Measurements from ENCODE around the gene MT1A. TPM values are rescaled to one million over a fixed set of nuclear protein-coding genes. Genes with fewer than 3 reads are reported as not detected.

Gene MT1A
- total RNA-seq, 1 experiment from 2014 or later, result not detected

DNA sequence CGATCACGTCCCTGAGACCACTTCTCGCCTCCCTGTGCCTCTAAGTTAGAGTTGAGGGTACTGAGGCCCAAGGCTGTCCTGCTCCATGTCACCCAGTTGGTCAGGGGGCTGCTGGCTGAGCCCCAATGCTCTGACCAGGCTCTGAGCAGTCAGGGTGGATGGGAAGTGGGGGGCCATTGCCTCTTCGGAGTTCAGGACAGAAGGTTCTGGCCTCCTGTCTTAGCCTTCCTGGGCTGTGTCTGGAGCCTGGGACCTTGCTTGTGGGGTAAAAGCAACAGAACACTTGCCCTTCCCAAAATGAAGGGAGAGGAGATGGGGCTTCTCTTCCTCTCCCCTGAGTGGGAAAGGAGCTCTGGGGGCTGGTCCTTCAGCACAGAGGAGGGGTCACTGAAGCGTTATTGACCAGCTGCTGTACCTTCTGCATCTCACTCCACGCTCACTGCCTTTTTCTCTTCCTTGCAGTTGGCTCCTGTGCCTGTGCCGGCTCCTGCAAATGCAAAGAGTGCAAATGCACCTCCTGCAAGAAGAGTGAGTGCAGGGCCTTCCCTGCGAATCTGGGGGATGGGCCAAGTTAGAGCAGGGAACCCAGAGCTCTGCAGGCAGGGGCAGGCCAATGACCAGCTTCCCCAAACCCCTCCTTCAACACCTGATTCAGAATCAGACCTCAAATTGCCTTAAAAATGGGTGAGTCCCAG lies 44.4 kb downstream of the MT1A start:
- Histone ChIP-seq H3K27ac (peak overlapping the region; percentile 35), H3K36me3 (no peaks in the 10 kb centered on the region), H3K4me3 (peak overlapping the region; percentile 70), H3K27me3 (no peaks in the 10 kb centered on the region), H3K4me1 (peaks cover 8% of the 10 kb centered on the region), H3K9me3 (replicated peaks) (no peaks in the 10 kb centered on the region)
- no peak for DNase-seq

GRCh38 chr16:56683424-56684172 lies 45.1 kb downstream of the MT1A start:
- Histone ChIP-seq H3K4me1 (peaks cover 13% of the 10 kb centered on the region), H3K4me3 (peak overlapping the region; percentile 70; the same call in 1 of the 2 replicates), H3K27me3 (no peaks in the 10 kb centered on the region), H3K36me3 (no peaks in the 10 kb centered on the region), H3K9me3 (replicated peaks) (no peaks in the 10 kb centered on the region), H3K27ac (no peak overlapping the region)
- no peak for DNase-seq

- no peak for DNase-seq
- no peaks in the 10 kb centered on the region for H3K36me3 ChIP-seq
- peaks cover 19% of the 10 kb centered on the region for H3K4me1 ChIP-seq
- H3K27ac ChIP-seq, result no peak overlapping the region
- no peaks in the 10 kb centered on the region for H3K27me3 ChIP-seq
- H3K9me3 ChIP-seq (replicated peaks), result no peaks in the 10 kb centered on the region
- no peak overlapping the region for H3K4me3 ChIP-seq
These were observed 45.9 kb downstream of the MT1A start for GRCh38 chr16:56684256-56684925.

DNA sequence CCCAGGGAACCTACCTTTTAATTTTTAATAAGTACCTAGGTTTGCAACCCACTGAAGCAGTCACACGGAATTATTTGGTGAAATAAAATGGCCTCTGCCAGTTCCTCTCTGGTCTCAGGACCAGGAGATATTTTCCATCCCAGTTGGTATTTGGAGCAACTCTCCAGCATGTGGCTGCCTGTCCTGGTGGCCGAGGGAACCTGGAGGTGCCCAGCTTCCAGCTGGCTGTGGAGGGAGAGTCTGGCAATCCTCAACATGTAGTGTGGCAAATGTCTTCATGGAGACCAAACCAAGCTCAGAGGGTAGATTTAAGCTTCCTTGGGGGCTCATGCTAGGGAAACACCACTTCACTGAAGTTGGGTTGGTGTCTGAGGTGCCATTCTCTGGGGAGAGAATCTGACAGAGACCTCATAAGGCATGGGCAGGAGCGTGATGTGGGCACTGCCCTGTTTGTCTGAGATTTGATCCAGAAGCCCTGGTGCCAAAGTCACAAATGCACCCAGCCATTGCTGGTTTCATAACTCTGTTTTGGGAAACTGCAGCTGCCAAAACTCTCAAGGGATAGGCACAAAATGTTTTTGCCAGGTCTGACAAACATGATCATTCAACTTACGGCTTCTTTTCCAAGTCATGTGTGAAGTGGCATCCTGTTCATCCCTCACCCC lies 46.6 kb downstream of the MT1A start:
- H3K27me3 ChIP-seq, result no peaks in the 10 kb centered on the region
- no peak overlapping the region for H3K27ac ChIP-seq
- H3K36me3 ChIP-seq, result no peaks in the 10 kb centered on the region
- no peak for DNase-seq
- H3K4me1 ChIP-seq, result peaks cover 24% of the 10 kb centered on the region
- no peak overlapping the region for H3K4me3 ChIP-seq
- no peaks in the 10 kb centered on the region for H3K9me3 ChIP-seq (replicated peaks)

DNA sequence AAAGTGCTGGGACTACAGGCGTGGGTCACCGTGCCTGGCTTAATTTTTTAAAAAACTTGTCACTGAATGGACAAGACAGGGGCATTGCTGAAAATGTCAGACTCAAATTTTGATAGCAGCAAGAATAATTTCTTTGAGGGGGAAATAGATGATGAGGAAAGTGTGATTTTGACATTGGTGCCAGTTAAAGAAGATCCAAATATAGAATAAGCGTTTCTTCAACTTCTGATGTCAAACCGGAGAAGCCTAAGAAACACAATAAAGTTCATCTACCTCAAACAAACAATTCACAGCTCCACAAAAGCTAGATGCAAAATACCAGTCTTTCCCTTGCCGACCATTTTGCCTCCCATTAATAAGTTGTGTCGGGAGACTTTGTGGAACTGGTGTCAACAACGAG lies 48.3 kb downstream of the MT1A start:
- Histone ChIP-seq H3K4me3 (no peak overlapping the region), H3K27ac (no peak overlapping the region), H3K36me3 (no peaks in the 10 kb centered on the region), H3K27me3 (no peaks in the 10 kb centered on the region), H3K4me1 (peaks cover 24% of the 10 kb centered on the region), H3K9me3 (replicated peaks) (no peaks in the 10 kb centered on the region)
- no peak for DNase-seq

GRCh38 chr16:56688762-56689161 lies 50.3 kb downstream of the MT1A start:
- Histone ChIP-seq H3K4me1 (peaks cover 16% of the 10 kb centered on the region), H3K27me3 (no peaks in the 10 kb centered on the region), H3K4me3 (no peak overlapping the region), H3K9me3 (replicated peaks) (no peaks in the 10 kb centered on the region), H3K36me3 (no peaks in the 10 kb centered on the region), H3K27ac (peak overlapping the region; percentile 18)
- peak; percentile 66 to 83 for DNase-seq

GRCh38 chr16:56689171-56689570 lies 50.7 kb downstream of the MT1A start:
- Histone ChIP-seq H3K9me3 (replicated peaks) (no peaks in the 10 kb centered on the region), H3K27ac (peak overlapping the region; percentile 18), H3K4me3 (no peak overlapping the region), H3K36me3 (no peaks in the 10 kb centered on the region), H3K4me1 (peaks cover 16% of the 10 kb centered on the region), H3K27me3 (no peaks in the 10 kb centered on the region)
- DNase-seq, result peak; percentile 82 to 89

Other genes starting within 250 kb of the MT1A start
- 140 TPM in 2 replicates for gene AMFR, start 213.1 kb upstream of the MT1A start, total RNA-seq (2014; rRNA removed; shearing (Covaris generic))
- 243 and 262 TPM in 2 replicates for gene NUDT21, start 187.3 kb upstream of the MT1A start, total RNA-seq (2014; rRNA removed; shearing (Covaris generic))
- gene OGFOD1, start 187.1 kb upstream of the MT1A start, total RNA-seq (2014; rRNA removed; shearing (Covaris generic)), result 150 and 179 TPM in 2 replicates
- 10.9 and 11.7 TPM in 2 replicates for gene BBS2, start 118.6 kb upstream of the MT1A start, total RNA-seq (2014; rRNA removed; shearing (Covaris generic))
- gene MT4, start 73.6 kb upstream of the MT1A start, total RNA-seq (2014; rRNA removed; shearing (Covaris generic)), result not detected in 2 replicates
- not detected in 2 replicates for gene MT3, start 49.1 kb upstream of the MT1A start, total RNA-seq (2014; rRNA removed; shearing (Covaris generic))
- gene MT2A, start 30.1 kb upstream of the MT1A start, total RNA-seq (2014; rRNA removed; shearing (Covaris generic)), result 144 and 163 TPM in 2 replicates
- gene MT1E, start 12.9 kb upstream of the MT1A start, total RNA-seq (2014; rRNA removed; shearing (Covaris generic)), result not detected in 2 replicates
- gene MT1M, start 6.0 kb upstream of the MT1A start, total RNA-seq (2014; rRNA removed; shearing (Covaris generic)), result not detected in 2 replicates
- gene MT1B, start 13.2 kb downstream of the MT1A start, total RNA-seq (2014; rRNA removed; shearing (Covaris generic)), result not detected in 2 replicates
- not detected in 2 replicates for gene MT1F, start 19.3 kb downstream of the MT1A start, total RNA-seq (2014; rRNA removed; shearing (Covaris generic))
- gene MT1G, start 29.4 kb downstream of the MT1A start, total RNA-seq (2014; rRNA removed; shearing (Covaris generic)), result not detected in 2 replicates
- not detected in 2 replicates for gene MT1H, start 31.1 kb downstream of the MT1A start, total RNA-seq (2014; rRNA removed; shearing (Covaris generic))
- 95.4 and 97.1 TPM in 2 replicates for gene MT1X, start 43.8 kb downstream of the MT1A start, total RNA-seq (2014; rRNA removed; shearing (Covaris generic))
- gene NUP93, start 91.5 kb downstream of the MT1A start, total RNA-seq (2014; rRNA removed; shearing (Covaris generic)), result 194 and 201 TPM in 2 replicates
- gene SLC12A3, start 226.5 kb downstream of the MT1A start, total RNA-seq (2014; rRNA removed; shearing (Covaris generic)), result not detected in 2 replicates

All from SJCRH30 (cell line).